Tibial artery (tissue), 4 donors: ENCODE results near the gene ERICH6.

Source experiments
- DNase-seq, 2 donors: peaks; one replicate each; pipeline ENCODE4 v3.0.0-alpha.2; 2019
- H3K27ac ChIP-seq, 2 donors: fragments of 200-600 bp; sonication (generic) in 1 of 2; 1 replicate in 1 of 2; 2 replicates in 1 of 2; pipeline ENCODE4 v1.5.1; 2018 to 2019; ENCODE audit warnings: mild to moderate bottlenecking in 1 of 2
- H3K27me3 ChIP-seq, 2 donors: fragments of 200-600 bp; sonication (generic) in 1 of 2; one replicate each; pipeline versions ENCODE4 v1.5.1 to v1.6.0; 2016 to 2019
- H3K36me3 ChIP-seq, 3 donors: fragments of 200-600 bp; sonication (generic) in 2 of 3; one replicate each; pipeline ENCODE4 v1.5.1; 2016 to 2019; ENCODE audit warnings: mild to moderate bottlenecking in 2 of 3
- H3K4me1 ChIP-seq, 4 donors: fragments of 200-600 bp; sonication (generic) in 2 of 4; 1 replicate in 3 of 4; 2 replicates in 1 of 4; pipeline ENCODE4 v1.5.1; 2016 to 2019
- H3K4me3 ChIP-seq, 2 donors: fragments of 200-600 bp; sonication (generic) in 1 of 2; 1 replicate in 1 of 2; 2 replicates in 1 of 2; pipeline ENCODE4 v1.5.1; 2018 to 2019; ENCODE audit warnings: mild to moderate bottlenecking in 2 of 2
- H3K9me3 ChIP-seq, 3 donors: fragments of 200-600 bp; sonication (generic) in 1 of 3; one replicate each; pipeline ENCODE4 v1.5.1; 2016 to 2019
- intact Hi-C: fragments of 100-400 bp; cut with DNase I; formaldehyde crosslinking; loops from one replicate; pipeline ENCODE4 v1.15.0; 2023; ENCODE audit warnings: low total_unique reads
- TF ChIP-seq, protein P1 (sequence below), 2 experiments: fragments of 200-600 bp in 1 of 2; fragments of 450-650 bp in 1 of 2; IDR thresholded peaks; one replicate each; pipeline ENCODE4 v1.5.1; 2017 to 2019; ENCODE audit warnings: antibody characterized with exemption in 2 of 2, mild to moderate bottlenecking in 1 of 2, moderate library complexity in 1 of 2

Gene ERICH6

DNA sequence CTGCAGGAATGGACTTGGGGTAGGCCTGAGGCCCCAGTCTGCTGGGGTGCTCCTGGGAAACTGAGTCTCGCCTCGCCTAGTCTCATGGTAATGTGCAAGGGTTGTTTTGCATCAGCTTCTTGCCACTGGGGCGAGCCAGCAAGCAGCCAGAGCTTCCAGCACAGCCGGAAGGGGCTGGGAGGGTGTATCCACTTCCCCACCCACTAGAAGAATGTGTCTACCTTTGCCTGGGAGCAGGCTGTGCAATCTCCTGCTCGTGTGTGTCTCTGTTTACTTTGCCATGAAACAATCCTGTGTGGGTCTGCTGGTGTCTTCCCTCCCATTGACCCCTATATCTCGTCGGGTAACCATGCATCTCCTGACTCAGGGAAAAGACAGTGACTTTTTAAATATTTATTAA lies 21.8 kb upstream of the ERICH6 start:
- H3K4me3 ChIP-seq: no peak overlapping the region
- H3K9me3 ChIP-seq: no peaks in the 10 kb centered on the region
- H3K27me3 ChIP-seq: no peaks in the 10 kb centered on the region
- TF ChIP-seq, protein P1, sequence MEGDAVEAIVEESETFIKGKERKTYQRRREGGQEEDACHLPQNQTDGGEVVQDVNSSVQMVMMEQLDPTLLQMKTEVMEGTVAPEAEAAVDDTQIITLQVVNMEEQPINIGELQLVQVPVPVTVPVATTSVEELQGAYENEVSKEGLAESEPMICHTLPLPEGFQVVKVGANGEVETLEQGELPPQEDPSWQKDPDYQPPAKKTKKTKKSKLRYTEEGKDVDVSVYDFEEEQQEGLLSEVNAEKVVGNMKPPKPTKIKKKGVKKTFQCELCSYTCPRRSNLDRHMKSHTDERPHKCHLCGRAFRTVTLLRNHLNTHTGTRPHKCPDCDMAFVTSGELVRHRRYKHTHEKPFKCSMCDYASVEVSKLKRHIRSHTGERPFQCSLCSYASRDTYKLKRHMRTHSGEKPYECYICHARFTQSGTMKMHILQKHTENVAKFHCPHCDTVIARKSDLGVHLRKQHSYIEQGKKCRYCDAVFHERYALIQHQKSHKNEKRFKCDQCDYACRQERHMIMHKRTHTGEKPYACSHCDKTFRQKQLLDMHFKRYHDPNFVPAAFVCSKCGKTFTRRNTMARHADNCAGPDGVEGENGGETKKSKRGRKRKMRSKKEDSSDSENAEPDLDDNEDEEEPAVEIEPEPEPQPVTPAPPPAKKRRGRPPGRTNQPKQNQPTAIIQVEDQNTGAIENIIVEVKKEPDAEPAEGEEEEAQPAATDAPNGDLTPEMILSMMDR (IDR thresholded peaks at IDR 0.05): no peak
- H3K27ac ChIP-seq: no peak overlapping the region
- no peak for DNase-seq
- peaks cover 0 to 13% (median 5%) of the 10 kb centered on the region in 4 donors for H3K4me1 ChIP-seq
- intact Hi-C loops: no loop called here
- H3K36me3 ChIP-seq: no peaks in the 10 kb centered on the region

DNA sequence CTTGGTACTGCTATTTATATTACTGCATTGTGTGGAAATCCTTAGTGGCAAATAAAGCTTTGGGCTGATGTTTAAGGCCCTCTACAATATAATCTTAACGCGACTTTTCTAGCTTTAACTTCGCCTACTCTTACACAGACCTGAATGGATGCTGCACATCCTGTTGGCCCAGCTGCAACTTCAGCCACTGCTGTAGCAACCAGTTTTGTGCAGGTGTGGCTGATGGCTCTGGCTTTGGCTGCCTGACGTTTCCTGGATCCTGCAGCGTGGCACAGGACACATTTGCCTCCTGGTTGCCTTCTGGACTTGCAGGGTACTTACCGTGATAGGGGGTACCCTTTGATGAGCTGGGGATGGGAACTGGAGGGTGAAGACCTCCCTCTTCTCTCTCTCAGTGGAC lies 20.2 kb upstream of the ERICH6 start:
- no peaks in the 10 kb centered on the region for H3K36me3 ChIP-seq
- intact Hi-C loops: loop anchor here (2.0 kb wide), 1 partner anchor 141 kb away; no protein-coding TSS in a partner anchor
- no peak for DNase-seq
- H3K4me1 ChIP-seq: peaks cover 0 to 5% (median 2%) of the 10 kb centered on the region in 4 donors
- H3K4me3 ChIP-seq: no peak overlapping the region
- TF ChIP-seq, protein P1 (IDR thresholded peaks at IDR 0.05): no peak
- H3K27ac ChIP-seq: no peak overlapping the region
- H3K27me3 ChIP-seq: no peaks in the 10 kb centered on the region
- H3K9me3 ChIP-seq: no peaks in the 10 kb centered on the region

- intact Hi-C loops: loop anchor here (2.0 kb wide), 1 partner anchor 143 kb away; no protein-coding TSS in a partner anchor
- Histone ChIP-seq H3K36me3 (no peaks in the 10 kb centered on the region), H3K9me3 (no peaks in the 10 kb centered on the region), H3K27ac (no peak overlapping the region), H3K4me1 (peaks cover 0 to 5% (median 2%) of the 10 kb centered on the region in 4 donors), H3K4me3 (no peak overlapping the region), H3K27me3 (no peaks in the 10 kb centered on the region)
- TF ChIP-seq, protein P1 (IDR thresholded peaks at IDR 0.05): no peak
- no peak for DNase-seq
Observed at GRCh38 chr3:150722267-150722666, 18.5 kb upstream of the ERICH6 start.

GRCh38 chr3:150721285-150722130 lies 17.8 kb upstream of the ERICH6 start:
- Histone ChIP-seq H3K9me3 (no peaks in the 10 kb centered on the region), H3K27me3 (no peaks in the 10 kb centered on the region), H3K4me1 (peaks cover 0 to 5% (median 2%) of the 10 kb centered on the region in 4 donors), H3K4me3 (peak overlapping the region in 1 of 2 donors; percentile 21), H3K36me3 (no peaks in the 10 kb centered on the region), H3K27ac (no peak overlapping the region)
- intact Hi-C loops: loop anchor here (2.0 kb wide), 1 partner anchor 143 kb away; no protein-coding TSS in a partner anchor
- no peak for DNase-seq
- TF ChIP-seq, protein P1 (IDR thresholded peaks at IDR 0.05): peak; percentile 84 to 91

DNA sequence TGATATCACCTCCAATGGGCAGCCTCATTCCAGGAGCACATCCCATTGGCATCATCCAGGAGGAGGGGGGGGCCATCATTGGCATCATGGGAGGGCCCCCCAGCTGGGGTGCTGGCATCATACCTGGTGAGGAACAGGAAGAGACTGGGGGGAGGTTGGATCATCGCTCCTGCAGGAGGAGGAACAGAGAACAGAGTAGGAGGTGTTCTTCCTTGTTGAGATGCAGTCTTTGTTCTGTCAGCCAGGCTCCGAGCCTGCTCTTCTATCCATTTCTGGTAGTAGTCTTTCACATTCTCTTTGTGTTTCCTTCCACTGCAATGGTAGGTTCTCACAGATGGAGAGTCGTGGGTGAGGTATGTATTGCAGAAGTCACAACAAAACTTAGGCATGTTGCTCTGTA lies 16.7 kb upstream of the ERICH6 start:
- no peak overlapping the region for H3K27ac ChIP-seq
- no peaks in the 10 kb centered on the region for H3K27me3 ChIP-seq
- no peak for DNase-seq
- H3K9me3 ChIP-seq: peaks cover 0 to 3% (median 0%) of the 10 kb centered on the region in 3 donors
- no peaks in the 10 kb centered on the region for H3K36me3 ChIP-seq
- peaks cover 0 to 5% (median 2%) of the 10 kb centered on the region in 4 donors for H3K4me1 ChIP-seq
- TF ChIP-seq, protein P1 (IDR thresholded peaks at IDR 0.05): no peak
- intact Hi-C loops: no loop called here
- no peak overlapping the region for H3K4me3 ChIP-seq
